ENCODE measurements around the gene TMEM258. TPM values are rescaled to one million over a fixed set of nuclear protein-coding genes. Genes with fewer than 3 reads are reported as not detected.
A peak's percentile ranks its signal among the peaks of the same experiment; 100 is the strongest.

TMEM258 gene
- total RNA-seq, 1 donor from 2014 or later, result 61.3 TPM

GRCh38 chr11:61762223-61762615, 30.2 kb downstream of the TMEM258 start:
- H3K4me3 ChIP-seq (ENCODE audit: low read depth, low read length), result no peak overlapping the region
- H3K27me3 ChIP-seq (ENCODE audit: control insufficient read depth, insufficient read depth, low read length), result peaks cover 2% of the 10 kb centered on the region
- DNase-seq (ENCODE audit: low read depth) (no peak), FAIRE-seq (no peak)
- no peaks in the 10 kb centered on the region for H3K36me3 ChIP-seq (ENCODE audit: control insufficient read depth, insufficient read depth, low read length)
- TF ChIP-seq CTCF (IDR thresholded peaks at IDR 0.05; ENCODE audit: insufficient read depth, low read length, severe bottlenecking), result no peak

GRCh38 chr11:61761440-61762222, 30.8 kb downstream of the TMEM258 start:
- FAIRE-seq (no peak), DNase-seq (ENCODE audit: low read depth) (peak; percentile 10)
- peaks cover 2% of the 10 kb centered on the region for H3K27me3 ChIP-seq (ENCODE audit: control insufficient read depth, insufficient read depth, low read length)
- no peak overlapping the region for H3K4me3 ChIP-seq (ENCODE audit: low read depth, low read length)
- no peak for TF ChIP-seq CTCF (IDR thresholded peaks at IDR 0.05; ENCODE audit: insufficient read depth, low read length, severe bottlenecking)
- H3K36me3 ChIP-seq (ENCODE audit: control insufficient read depth, insufficient read depth, low read length), result no peaks in the 10 kb centered on the region

GRCh38 chr11:61760946-61761345, 31.5 kb downstream of the TMEM258 start:
- no peak overlapping the region for H3K4me3 ChIP-seq (ENCODE audit: low read depth, low read length)
- TF ChIP-seq CTCF (IDR thresholded peaks at IDR 0.05; ENCODE audit: insufficient read depth, low read length, severe bottlenecking), result no peak
- no peaks in the 10 kb centered on the region for H3K36me3 ChIP-seq (ENCODE audit: control insufficient read depth, insufficient read depth, low read length)
- peaks cover 2% of the 10 kb centered on the region for H3K27me3 ChIP-seq (ENCODE audit: control insufficient read depth, insufficient read depth, low read length)
- DNase-seq (ENCODE audit: low read depth) (no peak), FAIRE-seq (no peak)

- Histone ChIP-seq H3K4me3 (ENCODE audit: low read depth, low read length) (no peak overlapping the region), H3K36me3 (ENCODE audit: control insufficient read depth, insufficient read depth, low read length) (no peaks in the 10 kb centered on the region), H3K27me3 (ENCODE audit: control insufficient read depth, insufficient read depth, low read length) (peaks cover 8% of the 10 kb centered on the region)
- TF ChIP-seq CTCF (IDR thresholded peaks at IDR 0.05; ENCODE audit: insufficient read depth, low read length, severe bottlenecking), result no peak
- DNase-seq (ENCODE audit: low read depth), result no peak
- peak; percentile 52 for FAIRE-seq
Measured at GRCh38 chr11:61757213-61757862, 35.1 kb downstream of the TMEM258 start.

GRCh38 chr11:61756452-61757212, 35.8 kb downstream of the TMEM258 start:
- DNase-seq (ENCODE audit: low read depth) (peak; percentile 29), FAIRE-seq (no peak)
- no peak overlapping the region for H3K4me3 ChIP-seq (ENCODE audit: low read depth, low read length)
- H3K27me3 ChIP-seq (ENCODE audit: control insufficient read depth, insufficient read depth, low read length), result peaks cover 9% of the 10 kb centered on the region
- no peak for TF ChIP-seq CTCF (IDR thresholded peaks at IDR 0.05; ENCODE audit: insufficient read depth, low read length, severe bottlenecking)
- no peaks in the 10 kb centered on the region for H3K36me3 ChIP-seq (ENCODE audit: control insufficient read depth, insufficient read depth, low read length)

All from bronchial epithelial cell (primary cell).